NCI-H526 (cell line): ENCODE results near the gene ELFN1.
A peak's percentile ranks its signal among the peaks of the same experiment; 100 is the strongest.
"Not testable (repeated sequence)": the region's sequence is repeated elsewhere in the genome, so short reads cannot be mapped to it uniquely, and the experiment has no call there.

ENCODE experiments used
- DNase-seq, 2 experiments: peaks; one replicate each; lab custom pipeline; 2025; lab: John Stamatoyannopoulos, UW

The ELFN1 gene

DNA sequence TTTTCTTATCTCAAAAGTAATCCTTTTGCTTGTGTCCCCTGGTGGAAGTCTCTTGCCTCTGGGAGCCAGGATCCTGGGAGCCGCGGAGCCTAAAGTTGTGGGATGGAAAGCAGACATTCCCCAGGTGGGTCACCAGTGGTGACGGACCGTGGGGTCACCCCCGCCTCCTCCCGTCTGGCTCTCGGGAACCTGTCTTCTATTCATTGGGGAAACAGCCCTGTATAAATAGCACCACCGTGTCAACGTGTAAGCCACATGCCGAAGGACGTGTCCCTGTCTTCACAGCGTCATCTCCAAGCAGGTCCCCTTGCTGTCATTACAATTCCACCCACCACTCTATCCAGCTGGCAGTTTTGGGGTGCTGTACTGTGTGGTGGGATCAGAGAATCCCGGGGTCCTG, 87.5 kb downstream of the ELFN1 start:
- no peak for DNase-seq

DNA sequence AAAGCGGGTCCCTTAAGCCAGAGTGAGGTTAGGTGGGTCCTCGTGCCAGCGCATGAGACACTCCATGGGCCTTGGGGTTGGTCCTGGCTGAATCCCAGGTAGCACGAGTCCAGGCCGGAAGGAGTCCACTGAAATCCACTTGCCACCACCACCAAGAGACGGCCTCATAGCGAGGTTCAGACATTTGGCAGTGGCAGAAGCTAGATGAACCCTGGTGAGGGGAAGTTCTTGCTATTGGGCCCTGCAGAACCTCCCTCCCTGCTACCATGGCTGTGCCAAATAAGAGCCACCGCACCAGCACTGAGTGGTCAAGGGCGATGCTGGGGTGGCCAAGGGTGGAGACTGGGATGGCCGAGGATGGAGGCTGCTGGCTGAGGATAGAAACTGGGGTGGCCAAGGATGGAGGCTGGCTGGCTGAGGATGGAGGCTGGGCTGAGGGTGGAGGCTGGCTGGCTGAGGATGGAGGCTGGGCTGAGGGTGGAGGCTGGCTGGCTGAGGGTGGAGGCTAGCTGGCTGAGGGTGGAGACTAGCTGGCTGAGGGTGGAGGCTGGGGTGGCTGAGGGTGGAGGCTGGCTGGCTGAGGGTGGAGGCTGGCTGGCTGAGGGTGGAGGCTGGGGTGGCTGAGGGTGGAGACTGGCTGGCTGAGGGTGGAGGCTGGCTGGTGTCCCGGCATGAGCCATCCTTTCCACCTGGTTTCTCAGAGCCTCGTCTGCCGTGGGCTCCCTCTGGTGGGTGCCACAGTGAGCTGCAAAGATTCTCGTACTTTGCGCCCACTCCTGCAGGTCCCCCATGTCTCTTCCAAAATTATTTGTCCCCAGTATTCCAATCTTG, 88.2 kb downstream of the ELFN1 start:
- peak in 1 of 2 experiments; percentile 40 for DNase-seq

DNA sequence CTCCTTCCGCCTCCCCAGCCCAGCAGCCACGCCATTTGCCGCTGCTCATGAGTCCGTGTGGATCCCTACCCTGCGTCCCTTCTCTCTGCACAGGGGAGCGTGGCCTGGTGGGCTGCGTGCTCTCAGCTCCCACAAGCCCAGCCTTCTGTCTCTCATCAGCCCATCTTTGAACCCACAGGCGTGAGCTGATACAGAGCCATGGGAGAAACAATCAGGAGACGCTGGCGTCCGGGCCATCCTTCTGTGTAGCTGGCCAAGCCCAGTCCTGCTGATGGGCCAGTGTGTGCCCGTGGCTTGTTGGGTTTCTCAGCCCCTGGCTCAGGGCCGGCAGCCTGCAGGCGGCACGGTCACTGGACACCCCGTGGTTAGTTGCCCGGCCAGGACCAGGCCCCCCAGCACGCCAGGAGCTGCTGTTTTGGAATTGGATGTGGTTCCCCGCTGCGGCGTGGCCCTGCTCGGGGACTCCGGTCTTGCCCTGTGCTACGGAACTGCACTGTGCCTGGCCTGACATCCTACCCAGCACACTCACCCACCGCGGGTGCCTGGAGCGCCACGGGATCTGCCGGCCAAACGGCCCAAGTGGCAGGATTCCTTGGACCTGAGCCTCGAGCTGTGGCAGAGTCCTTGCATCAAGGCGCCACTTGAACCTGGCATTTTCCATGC, 88.9 kb downstream of the ELFN1 start:
- DNase-seq: no peak

DNA sequence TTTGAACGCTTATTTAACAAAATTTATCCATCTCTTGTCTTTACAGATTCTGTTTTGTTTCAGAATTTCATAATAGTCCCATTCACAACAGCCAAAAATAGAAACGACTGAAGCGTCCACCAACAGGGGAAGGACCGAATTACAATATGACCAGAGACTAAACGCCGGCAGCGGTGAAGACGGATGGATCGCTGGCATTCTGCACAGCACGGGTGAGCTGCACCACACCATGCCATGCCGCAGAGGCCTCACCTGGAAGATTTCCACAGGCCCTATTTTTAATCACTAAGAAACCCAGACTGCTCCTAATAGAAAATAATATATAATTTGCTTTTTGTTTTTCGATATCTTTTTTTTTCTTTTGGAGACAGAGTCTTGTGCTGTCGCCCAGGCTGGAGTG, 91.0 kb downstream of the ELFN1 start:
- DNase-seq: no peak

DNA sequence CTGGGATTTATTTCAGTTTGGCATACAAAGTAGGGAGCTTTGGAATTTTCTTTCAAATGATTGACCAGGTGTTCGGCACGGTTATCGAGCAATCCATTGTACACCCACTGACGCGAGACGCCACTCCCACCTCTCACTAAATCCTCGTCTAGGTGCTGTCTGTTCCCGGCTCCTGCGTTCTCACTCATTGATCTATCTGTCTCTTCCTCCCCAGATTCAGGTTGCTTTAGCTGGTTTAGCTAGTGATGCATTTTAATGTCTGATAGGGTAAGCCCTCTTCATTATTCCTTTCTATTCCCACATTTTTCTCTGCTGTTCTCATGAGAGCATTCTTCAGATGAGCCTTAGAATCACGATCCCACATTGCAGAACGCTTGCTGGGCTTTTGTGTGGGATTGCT, 91.7 kb downstream of the ELFN1 start:
- no peak for DNase-seq

DNA sequence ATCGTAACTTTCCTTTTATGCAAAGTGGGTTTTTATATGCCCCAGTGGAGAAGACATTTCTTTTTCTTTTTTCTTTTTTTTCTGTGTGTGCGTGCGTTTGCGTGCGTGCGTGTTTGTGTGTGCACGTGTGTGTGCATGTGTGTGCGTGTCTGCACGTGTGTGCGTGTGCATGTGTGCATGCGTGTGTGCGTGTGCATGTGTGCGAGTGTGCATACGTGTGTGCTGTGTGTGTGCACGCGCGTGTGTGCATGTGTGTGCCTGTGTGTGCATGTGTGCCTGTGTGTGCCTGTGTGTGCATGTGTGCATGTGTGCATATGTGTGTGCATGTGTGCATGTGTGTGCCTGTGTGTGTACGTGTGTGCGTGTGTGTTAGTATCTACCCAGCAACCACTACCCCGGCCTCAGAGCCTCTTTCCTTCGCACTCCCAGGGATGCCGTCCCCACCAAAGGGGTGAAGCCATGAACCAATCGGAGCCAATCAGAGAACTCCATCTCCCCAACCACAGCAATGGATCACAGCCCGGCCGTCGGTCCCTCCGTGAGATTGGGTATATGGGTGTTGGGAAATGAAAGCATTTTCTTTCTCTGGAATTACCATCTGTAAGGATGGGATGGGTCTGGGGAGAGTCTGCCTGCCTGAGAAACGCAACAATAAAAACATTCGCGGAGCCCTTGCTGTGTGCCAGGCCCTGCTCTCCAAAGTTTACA, 92.3 kb downstream of the ELFN1 start:
- DNase-seq: no peak

DNA sequence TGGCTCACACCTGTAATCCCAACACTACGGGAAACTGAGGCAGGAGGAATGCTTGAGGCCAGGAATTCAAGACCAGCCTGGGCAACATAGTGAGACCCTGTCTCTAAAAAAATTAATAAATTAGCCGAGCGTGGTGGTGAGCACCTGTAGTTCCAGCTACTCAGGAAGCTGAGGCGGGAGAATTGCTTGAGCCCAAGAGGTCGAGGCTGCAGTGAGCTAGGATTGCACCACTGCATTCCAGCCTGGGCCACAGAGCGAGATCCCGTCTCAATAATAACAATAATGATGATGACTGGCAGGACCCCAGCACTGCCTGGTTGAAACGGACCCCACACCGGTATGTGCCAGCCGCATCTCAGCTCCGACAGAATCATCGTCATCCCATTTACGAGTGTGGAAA, 93.0 kb downstream of the ELFN1 start:
- no peak for DNase-seq

DNA sequence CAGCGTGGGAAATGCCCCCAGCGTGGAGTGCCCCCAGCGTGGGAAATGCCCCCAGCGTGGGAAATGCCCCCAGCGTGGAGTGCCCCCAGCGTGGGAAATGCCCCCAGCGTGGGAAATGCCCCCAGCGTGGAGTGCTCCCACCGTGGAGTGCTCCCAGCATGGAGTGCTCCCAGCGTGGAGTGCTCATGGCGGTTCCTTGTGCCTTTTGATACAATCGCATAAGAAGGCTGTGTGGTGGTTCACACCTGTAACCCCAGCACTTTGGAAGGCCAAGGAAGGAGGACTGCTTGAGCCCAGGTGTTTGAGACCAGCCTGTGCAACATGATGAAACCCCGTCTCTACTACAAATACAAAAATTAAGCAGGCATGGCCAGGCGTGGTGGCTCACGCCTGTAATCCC, 93.8 kb downstream of the ELFN1 start:
- not testable (repeated sequence) for DNase-seq

DNA sequence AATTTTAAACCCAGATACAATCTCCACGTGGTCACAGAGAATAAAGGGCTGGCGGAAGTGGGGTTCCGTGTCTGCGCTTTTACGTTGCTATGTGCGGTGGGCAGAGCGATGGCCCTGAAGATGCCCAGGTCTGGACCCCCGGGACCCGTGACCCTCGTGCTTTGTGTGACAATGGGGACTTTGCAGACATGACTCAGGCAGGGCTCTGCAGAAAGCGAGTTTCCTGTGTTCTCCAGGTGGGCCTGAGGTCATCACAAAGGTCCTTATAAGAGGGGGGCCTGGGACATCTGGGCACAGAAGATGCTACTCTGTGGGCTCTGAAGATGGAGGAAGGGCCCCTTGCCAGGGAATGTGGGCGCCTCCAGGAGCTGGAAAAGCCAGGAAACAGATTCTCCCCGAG, 95.3 kb downstream of the ELFN1 start:
- DNase-seq: no peak

DNA sequence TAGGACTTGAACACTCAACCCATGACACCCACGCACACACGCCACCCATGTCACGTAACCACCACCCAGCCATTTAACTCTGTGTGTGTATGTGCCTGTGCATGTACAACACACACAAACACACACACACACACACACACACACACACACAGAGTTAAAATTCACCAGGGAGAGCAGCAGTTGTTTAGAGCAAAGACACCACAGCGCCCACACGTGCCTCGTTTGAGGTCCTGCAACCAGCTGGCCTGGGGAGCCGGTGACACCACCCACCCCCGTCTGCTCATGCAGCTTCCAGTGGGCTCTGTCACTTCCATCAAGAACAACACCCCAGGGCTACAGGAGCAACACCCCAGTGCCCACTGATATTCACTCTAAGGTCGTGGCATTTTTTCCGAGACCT, 97.4 kb downstream of the ELFN1 start:
- DNase-seq: peak in 1 of 2 experiments; percentile 58

DNA sequence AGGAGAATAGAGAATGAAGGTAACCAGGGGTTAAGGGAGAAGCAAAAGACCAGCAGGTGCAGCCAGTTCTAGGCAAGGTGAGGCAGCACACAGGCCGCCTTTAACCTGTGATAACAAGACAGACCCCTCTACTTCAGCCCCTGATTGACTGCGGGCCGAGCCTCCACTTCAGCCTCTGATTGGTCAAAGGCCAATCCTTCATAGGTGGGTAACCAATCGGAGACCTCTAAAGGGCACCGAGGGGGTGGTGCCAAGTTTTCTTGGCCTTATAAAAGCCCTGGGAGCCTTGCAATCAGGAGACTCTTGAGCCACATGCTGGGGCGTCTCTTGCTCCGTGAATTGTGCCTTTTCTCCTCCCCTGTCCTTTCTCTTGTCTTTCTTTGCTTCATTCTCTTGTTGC, 98.8 kb downstream of the ELFN1 start:
- DNase-seq: no peak

DNA sequence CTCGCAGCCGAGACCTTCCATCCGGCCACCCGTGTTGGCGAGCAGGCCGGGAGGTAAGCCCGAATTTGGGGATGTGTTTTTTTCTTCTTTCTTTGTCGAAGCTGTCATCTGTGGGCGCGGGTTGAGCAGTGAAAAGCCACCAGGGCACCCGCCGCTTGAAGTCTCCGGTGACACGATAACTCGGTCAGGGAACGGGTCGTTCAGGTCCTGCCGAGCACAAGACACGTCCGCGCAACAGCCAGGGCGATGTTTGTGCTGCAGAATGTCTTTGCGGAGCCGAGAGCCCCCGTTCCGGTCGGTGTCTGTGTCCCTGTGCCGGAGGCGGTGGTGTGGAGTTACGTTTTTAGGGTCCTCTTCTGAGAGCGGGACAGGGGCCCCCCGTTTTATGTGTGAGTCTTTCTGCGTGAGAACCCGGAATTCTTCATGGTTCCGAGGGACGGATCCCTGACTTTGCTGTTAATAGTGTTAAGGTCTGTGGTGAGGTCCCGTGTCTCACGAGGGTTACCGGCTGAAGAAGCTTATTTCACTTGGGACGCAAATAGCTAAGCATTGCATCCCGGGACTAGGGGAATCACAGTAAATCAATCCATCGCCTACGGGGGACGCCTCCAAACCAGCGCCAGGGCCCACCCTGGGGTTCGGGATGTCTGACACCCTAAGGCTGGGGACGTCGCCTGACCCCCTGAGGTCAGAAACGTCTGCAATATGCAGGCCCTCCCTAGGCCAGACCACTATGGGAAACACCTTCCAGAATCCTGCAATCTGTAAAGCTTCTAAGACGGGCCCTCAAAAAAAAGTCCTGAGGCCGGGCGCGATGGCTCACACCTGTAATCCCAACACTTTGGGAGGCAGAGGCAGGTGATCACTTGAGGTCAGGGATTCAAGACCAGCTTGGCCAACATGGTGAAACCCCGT, 99.5 kb downstream of the ELFN1 start:
- DNase-seq: no peak

DNA sequence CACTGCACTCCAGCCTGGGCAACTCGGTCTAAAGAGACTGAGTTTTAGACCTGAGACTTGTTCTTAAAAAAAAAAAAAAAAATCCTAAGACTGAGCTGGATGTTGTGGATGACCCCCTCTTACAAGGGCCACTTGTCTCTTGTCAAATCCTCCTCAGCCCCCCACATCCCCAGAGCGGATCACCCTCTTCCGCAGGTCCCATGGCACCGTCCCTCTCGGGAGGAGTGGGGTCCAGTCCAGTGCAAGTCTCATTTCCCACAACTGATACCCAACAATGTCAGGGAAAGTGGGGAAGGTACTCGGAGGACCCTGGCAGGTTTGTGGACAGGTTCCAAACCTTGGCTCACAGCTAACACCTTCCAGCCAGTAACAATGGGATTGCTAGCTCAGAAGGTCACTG, 100.3 kb downstream of the ELFN1 start:
- DNase-seq: no peak

DNA sequence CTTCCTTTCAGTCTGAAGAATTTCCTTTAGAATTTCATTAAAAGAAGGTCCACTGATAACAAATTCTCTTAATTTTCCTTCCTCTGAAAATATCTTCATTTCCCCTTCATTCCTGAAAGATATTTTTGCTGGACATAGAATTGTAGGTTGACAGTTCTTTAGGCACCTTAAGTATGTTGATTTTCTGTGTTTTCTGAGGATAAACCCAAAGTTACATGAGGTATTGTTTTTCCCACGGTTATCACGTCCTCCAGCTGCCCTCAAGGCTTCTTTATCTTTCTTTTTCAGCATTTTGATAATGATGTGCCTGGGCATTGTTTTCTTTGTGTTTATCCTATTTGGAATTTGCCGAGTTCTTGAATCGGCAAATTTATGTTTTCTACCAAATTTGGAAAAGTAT, 105.3 kb downstream of the ELFN1 start:
- no peak for DNase-seq

DNA sequence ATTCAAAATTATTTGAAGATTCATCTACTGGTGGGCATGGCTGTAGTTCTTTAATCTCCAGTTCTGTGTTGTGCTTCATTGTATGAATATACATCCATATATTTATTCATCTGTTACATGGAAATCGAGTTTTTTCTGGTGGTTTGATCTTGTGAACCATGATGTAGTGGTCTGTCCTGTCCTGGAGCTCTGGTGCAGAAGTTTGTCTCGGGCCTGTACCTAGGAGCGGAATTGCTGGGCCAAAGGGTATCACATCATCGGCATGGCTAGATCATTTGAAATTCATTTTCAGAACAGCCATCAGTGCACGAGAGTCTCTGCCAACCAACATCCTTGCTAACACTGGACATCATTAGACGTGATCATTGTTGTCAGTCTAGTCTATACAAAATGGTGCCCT, 107.0 kb downstream of the ELFN1 start:
- no peak for DNase-seq

DNA sequence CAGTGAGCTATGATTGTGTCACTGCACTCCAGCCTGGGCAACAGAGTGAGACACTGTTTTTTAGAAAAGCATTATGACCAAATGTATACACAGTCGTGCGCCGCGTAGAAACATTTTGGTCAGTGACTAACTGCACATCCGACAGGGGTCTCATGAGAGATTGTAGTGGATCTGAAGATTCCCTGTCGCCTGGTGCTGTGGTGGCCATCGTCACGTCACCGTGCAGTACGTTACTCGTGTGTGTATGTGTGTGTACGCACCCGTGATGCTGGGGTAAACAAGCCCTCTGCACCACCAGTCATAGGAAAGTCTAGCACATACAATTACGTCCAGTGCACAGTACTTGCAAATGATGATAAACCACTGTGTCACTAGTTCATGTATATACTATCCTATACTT, 109.4 kb downstream of the ELFN1 start:
- no peak for DNase-seq

DNA sequence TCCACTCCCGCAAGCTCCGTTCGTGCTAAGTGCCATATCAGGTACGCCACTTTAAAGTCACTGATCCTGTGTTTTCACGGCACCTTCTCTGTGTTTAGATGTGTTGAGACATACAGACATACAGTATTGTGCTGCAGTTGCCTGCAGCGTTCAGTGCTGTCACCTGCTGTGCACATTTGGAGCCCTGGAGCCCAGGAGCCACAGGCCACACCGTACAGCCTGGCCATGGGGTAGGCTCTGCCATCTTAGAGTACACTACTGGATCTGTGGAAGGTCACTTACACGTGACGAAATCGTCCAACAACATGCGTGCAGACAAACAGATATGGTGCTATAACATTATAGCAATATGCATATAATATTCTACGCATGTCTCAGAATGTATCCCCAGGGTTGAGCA, 111.3 kb downstream of the ELFN1 start:
- DNase-seq: no peak

DNA sequence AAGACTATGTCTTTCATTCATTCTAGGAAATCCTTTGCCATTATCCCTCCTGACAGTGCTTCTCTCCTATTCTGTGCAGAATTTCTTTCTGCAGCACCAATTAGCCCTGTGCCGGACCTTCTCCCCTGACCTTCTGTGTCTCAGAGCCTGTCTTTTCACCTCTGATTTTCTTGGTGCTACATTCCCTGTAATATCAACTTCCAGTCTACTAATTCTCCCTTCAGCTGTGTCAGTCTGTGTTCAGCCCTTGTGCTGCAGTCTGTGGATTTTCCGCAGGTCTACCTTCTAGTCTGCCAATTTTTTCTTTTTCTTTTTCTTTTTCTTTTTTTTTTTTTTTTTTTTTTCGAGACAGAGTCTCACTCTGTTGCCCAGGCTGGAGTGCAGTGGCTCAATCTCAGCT, 115.8 kb downstream of the ELFN1 start:
- no peak for DNase-seq

DNA sequence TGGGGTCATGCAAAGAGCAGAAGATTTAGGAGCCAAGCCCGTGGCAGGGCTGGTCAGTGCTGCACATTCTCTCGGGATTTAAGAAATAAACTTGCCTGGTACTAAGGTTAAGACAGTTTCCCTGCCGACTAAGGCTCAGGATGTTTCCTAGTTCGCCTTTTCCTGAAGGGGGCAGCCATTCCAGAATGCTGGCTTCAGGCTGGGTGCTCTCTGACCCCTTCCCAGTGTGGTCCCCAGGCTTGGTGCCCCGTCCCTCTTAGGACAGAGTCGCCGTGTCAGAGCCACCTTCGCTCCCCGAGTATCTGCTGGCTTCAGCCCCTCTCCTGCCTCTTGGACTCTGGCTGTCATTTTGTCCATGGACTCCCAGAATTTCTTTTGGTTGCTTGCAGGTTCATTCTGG, 117.2 kb downstream of the ELFN1 start:
- no peak for DNase-seq

DNA sequence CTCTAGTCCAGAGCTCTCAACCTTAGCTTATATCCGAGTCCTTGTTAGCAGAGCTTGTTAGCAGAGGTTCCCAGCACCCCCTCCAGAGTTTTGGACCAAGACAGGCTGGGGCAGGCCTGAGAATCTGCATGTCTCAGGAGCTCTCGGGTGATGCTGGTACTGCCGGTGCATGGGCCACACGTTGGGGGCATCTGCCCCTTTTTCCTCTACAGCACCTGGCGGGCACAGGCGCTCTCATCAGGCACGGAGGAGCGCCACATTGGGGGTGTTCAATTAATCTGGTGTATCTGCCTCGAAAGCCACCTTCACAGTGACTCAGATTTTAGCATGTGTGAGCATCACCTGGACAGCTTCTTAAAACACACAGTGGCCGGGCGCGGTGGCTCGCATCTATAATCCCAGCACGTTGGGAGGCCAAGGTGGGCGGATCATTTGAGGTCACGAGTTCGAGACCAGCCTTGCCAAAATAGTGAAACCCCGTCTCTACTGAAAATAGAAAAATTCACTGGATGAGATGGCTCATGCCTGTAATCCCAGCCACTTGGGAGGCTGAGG, 117.7 kb downstream of the ELFN1 start:
- DNase-seq: no peak

DNA sequence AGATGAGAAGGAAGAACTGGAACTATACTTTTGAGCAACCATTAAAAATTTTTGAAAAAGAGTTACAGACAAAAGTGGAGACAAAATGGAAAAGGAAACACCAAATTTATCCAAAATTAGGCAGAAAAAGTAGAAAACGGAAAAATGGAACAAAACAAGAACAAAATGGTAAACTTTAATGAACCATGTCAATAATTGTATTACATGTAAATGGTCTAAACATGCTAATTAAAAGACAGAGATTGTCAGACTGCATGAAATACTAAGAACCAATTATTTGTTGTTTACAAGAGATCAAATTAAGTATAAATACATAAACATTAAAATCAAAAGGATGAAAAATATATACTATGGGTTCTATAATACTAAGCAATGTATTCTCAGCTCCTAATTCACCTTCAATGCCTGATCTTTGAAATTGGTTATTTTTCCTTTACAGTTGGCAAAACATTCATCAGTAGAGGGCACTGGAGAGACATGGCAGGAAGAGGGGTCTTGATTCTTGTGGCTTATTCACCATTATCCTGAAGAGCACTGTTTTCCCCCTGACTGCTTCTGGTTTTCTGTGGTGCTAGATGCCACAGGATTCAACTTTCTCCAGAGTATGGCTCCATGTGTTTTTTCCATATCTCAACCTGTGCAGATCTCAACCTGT, 124.9 kb downstream of the ELFN1 start:
- no peak for DNase-seq
